SHP77 treated with DMSO at 0.1 percent for 48 hours (cell line): ENCODE data around the gene NEURL1.
"Not testable (repeated sequence)": the region's sequence is repeated elsewhere in the genome, so short reads cannot be mapped to it uniquely, and the experiment has no call there.

Experiments used
- DNase-seq: peaks from one replicate; lab custom pipeline; 2025; lab: John Stamatoyannopoulos, UW

The NEURL1 gene

GRCh38 chr10:103607051-103607450 is 113.5 kb downstream of the NEURL1 start:
- not testable (repeated sequence) for DNase-seq

- not testable (repeated sequence) for DNase-seq
Observed at GRCh38 chr10:103608056-103608455, 114.6 kb downstream of the NEURL1 start.

- no peak for DNase-seq
Observed at GRCh38 chr10:103609231-103610082, 116.0 kb downstream of the NEURL1 start.

- DNase-seq = no peak
Observed at GRCh38 chr10:103610083-103610472, 116.6 kb downstream of the NEURL1 start.

GRCh38 chr10:103610921-103611511 is 117.5 kb downstream of the NEURL1 start:
- no peak for DNase-seq

- no peak for DNase-seq
Observed at GRCh38 chr10:103612462-103613365, 119.2 kb downstream of the NEURL1 start.

- no peak for DNase-seq
Observed at GRCh38 chr10:103613616-103614015, 120.1 kb downstream of the NEURL1 start.

- DNase-seq = no peak
Observed at GRCh38 chr10:103614306-103615158, 121.0 kb downstream of the NEURL1 start.

- DNase-seq = no peak
Observed at GRCh38 chr10:103616705-103617601, 123.4 kb downstream of the NEURL1 start.

- DNase-seq = no peak
Observed at GRCh38 chr10:103617602-103618385, 124.3 kb downstream of the NEURL1 start.

- no peak for DNase-seq
Observed at GRCh38 chr10:103618575-103619423, 125.3 kb downstream of the NEURL1 start.

GRCh38 chr10:103619424-103620351 is 126.2 kb downstream of the NEURL1 start:
- DNase-seq = no peak

- no peak for DNase-seq
Observed at GRCh38 chr10:103620352-103620740, 126.8 kb downstream of the NEURL1 start.

GRCh38 chr10:103620891-103621782 is 127.6 kb downstream of the NEURL1 start:
- DNase-seq = no peak

- no peak for DNase-seq
Observed at GRCh38 chr10:103621783-103622125, 128.2 kb downstream of the NEURL1 start.

GRCh38 chr10:103622286-103622685 is 128.8 kb downstream of the NEURL1 start:
- DNase-seq = no peak
